HG02798 (cell line): Measurements from ENCODE around the gene JARID2.

ENCODE experiments used
- ATAC-seq: cut with Tn5 transposase; IDR thresholded peaks from one replicate; pipeline ENCODE4 v1.9.1; 2021; ENCODE audit warnings: mild to moderate bottlenecking; ENCODE audit not compliant: unreplicated experiment, poor library complexity

Gene JARID2

DNA sequence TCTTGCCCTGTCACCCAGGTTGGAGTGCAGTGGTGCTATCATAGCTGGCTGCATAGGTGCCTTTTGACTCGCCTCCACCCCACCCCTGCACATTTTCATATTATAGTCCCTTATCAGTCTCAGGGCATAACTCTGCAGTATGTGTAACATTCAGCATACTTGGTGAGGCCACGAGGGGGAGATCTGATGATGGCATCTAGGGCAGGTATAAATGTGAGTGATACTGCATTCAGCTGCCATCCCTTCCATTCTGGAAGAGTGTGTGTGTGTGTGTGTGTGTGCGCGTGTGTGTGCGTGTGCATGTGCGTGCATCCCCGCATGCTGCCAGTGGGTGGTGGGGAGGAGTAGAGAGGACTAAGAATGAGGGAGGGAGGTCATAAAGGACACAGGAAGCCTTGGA is 81.4 kb downstream of the JARID2 start:
- peak; percentile 44 for ATAC-seq

- ATAC-seq: no peak
These were observed 83.4 kb downstream of the JARID2 start for GRCh38 chr6:15329197-15329671.

DNA sequence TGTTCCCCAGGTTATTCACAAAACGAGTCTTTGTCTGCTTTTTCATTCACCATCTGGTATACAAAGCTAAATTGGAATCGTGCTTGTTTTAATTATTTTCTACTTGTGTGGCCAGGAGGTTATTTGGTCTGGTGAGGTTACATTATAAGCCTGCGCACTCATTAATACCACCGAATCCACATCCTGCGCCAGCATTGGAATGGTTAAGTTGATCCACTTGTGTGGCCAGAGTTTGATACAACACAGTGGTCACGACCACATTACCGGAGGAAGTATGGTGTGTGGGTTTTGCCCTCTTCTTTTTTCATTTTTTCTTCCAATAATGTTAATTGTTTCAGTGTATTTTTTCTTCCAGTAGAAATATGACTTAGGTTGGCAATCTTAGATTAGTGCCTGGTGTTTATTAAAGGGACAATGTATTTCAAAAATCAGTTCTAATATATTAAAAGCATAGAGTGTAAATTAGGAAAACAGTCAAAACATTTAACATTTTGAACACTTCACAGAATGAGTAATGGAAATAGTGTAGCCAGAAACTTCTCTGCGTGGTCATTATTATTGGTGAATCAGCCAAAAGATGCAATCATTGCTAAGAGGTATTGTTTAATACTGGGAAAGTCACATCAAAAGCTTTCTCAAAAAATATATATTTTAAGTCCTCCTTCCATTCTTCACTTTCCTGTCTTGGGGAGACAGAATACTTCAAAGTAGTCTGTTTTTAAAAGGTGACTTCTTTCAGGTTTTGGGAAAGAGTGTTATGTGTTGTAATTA is 84.5 kb downstream of the JARID2 start:
- no peak for ATAC-seq

GRCh38 chr6:15331143-15331542 is 85.3 kb downstream of the JARID2 start:
- ATAC-seq: no peak

GRCh38 chr6:15331629-15332251 is 85.9 kb downstream of the JARID2 start:
- no peak for ATAC-seq

- no peak for ATAC-seq
These were observed 86.6 kb downstream of the JARID2 start for GRCh38 chr6:15332446-15332845.

DNA sequence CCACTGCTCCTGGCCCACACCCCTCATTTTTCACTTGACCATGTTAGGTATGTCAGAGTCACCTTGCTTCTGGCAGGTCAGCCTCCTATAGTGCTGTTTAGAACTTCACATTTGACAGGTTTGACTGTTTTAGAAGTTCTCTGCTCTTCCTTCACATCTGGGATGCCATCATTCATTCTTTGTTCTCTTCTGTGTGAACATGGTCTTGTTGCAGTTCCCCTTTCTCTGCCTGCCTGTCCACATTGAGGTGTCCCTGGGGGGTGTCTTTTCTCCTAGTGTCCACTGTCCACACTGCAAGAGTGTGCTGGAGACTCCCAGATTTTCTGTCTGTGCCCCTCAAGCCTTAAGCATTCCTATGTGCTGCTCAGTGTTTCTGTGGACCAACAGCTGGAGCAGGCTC is 89.5 kb downstream of the JARID2 start:
- ATAC-seq: no peak

DNA sequence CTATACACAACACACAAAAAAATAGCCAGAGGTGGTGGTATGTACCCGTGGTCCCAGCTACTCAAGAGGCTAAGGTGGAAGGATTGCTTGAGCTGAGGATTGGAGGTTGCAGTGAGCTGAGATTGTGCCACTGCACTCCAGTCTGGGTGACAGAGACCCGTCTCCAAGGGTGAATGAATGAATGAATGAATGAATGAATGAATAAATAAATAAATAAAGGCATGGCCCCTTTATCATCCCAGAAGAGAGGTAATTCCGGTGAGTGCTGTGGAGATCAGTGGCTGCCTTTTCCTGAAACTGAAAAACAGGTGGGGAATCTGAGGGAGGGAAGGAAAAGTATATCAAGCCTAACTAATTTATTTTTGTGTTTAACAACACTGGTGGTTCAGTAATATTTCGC is 90.0 kb downstream of the JARID2 start:
- ATAC-seq: no peak

GRCh38 chr6:15336900-15337560 is 91.2 kb downstream of the JARID2 start:
- no peak for ATAC-seq

GRCh38 chr6:15337582-15337981 is 91.7 kb downstream of the JARID2 start:
- ATAC-seq: no peak

DNA sequence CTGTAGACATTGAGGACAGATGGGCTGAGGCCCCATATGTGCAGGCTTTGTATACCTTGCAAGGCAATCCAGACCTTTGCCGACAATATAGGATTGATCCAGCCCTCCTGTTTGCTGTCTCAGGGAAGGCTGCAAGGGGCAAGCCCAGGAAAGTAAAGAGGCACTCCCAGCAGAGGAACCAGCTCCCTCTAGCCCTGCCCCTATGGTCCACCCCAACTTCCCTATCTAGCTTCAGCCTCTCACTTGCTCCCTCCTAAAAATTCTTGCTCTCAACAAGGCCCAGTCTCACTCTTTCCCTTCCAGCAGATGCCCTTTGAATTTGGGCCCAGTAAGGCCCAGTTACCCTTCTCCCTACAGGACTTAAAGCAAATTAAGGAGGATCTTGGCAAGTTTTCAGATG is 92.6 kb downstream of the JARID2 start:
- ATAC-seq: no peak

DNA sequence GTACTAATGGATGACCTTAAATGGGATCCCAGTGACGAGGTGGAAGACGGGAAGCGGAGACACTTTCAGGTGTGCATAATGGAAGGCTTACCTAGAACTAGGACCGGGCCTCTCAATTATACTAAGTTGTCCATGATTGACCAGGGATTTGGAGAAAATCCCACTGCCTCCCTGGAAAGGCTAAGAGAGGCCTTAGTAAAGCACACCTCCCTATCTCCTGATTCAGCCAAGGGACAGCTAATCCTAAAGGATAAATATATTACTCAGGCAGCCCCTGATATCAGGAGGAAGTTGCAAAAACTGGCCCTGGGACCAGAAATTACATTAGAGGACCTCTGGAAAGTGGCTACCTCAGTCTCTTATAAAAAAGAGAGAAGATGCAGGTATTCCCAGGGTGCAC is 93.2 kb downstream of the JARID2 start:
- ATAC-seq: no peak

- ATAC-seq: no peak
These were observed 94.3 kb downstream of the JARID2 start for GRCh38 chr6:15340105-15340601.

DNA sequence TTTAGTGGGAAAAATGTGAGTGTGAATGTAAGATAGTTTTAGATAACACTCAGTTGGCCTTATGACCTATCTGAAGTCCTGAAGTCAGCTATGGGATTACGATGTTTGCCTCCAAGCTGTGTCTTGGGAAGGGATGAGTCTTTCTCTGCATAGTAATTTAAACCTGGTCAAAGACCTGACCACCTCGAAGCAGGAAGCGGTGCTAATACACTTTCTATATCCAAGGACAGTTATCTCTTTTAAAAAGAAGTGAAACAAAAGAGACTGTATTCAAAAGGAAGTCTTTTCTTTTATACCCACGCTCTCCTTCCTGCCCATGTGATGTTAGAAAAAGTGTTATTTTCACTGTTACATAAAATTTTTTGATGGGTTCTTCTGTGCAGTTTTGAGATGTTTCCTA is 94.9 kb downstream of the JARID2 start:
- no peak for ATAC-seq

DNA sequence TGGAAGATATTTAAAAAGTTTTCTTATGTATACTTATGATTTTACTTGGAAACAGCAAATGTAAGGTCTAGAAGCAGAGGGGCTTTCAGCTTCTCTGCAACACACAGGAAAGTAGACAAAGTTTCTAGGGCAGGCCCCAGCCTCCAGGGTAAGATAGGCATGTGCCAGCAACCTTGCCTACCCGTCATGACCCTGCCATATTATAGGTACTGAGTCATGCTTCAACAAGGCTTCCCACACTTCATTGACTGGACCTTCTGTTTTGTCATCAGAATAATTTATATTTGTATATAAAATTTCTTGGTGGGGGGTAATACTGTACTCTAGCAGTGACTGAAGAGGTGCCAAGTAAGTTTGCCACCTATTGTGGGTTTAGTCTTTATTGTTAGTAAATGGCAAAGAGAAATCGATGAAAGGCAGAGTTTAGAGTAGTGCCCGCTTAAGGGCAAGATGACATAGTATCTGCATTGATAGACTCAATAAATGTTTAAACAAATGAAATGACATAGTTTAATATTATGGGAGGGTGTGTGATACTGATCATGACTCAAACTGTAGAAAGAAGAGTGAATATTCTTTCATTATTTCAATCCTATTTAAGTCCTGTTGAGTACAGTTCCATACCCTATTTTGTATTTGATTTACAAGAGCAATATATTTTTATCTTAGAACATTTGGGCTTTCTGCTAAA is 95.6 kb downstream of the JARID2 start:
- no peak for ATAC-seq

DNA sequence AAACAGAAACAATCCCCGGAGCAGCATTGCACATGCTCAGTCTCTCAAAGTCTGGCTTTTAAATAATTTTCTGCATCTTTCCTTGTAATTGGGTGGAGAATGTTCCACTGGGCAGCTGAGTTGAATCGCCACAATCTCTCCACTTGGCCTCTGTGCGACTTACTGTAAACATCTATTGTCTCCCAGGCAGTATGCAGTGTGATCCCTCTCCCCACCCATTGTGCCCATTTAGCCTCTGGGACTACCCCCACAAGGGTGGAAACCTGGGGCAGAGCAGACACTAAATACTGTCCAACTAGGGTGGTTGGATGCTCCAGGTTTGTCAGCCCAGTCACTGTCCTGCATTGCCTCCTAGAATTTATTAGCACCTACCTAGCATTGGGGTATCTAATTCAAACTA is 96.2 kb downstream of the JARID2 start:
- no peak for ATAC-seq

- no peak for ATAC-seq
These were observed 97.8 kb downstream of the JARID2 start for GRCh38 chr6:15343490-15344191.

DNA sequence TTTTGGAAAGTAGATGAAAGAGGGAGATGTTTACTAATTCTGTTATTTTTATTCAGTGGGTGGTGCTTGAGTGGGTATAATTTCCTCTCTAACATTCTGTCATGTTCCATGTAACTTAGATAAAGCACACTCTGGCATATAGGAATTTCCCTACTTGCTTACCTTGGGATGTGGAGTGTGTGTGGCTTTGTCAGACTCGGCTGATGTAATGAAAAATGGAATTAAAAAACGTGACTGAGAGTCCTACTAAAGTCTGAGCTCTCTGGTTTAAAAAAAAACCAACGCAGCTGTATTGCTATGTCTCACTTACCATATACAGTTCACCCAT is 98.3 kb downstream of the JARID2 start:
- ATAC-seq: no peak

- ATAC-seq: no peak
These were observed 99.0 kb downstream of the JARID2 start for GRCh38 chr6:15344831-15345230.

DNA sequence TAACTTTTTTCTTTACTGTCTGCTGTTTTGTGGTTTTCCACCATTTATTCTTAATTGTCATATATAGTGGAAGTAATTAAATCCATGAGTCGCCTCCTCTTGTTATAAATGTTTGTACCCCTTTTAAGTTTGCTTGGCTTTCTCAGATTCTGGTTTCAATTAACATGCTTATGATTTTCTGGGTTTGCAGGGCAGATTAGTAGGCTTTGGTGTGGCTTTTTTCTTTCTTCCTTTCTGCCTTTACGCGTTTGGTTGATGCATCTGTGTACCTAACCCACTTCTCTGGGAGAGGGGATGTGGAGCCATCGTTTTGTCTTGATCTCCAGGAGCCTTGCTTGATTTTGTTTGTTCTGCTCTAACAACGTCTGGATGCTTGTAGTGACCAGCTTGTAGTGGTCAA is 100.4 kb downstream of the JARID2 start:
- no peak for ATAC-seq
